ENCODE results near the gene C10orf67.

The C10orf67 gene

DNA sequence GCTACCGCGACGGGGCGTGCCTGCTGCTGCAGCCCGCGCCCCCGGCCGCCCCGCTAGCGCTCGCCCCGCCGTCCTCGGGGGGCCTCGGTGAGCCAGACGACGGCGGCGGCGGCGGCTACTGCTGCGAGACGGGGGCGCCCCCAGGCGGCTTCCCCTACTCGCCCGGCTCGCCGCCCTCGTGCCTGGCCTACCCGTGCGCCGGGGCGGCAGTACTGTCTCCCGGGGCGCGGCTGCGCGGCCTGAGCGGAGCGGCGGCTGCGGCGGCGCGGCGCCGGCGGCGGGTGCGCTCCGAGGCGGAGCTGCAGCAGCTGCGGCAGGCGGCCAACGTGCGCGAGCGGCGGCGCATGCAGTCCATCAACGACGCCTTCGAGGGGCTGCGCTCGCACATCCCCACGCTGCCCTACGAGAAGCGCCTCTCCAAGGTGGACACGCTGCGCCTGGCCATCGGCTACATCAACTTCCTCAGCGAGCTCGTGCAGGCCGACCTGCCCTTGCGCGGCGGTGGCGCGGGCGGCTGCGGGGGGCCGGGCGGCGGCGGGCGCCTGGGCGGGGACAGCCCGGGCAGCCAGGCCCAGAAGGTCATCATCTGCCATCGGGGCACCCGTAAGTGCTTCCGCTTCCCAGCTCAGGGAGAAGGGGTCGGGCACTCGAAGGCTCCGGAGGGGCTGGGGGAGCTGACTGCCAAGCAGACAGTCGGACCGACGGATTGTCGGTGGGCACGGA is 151.7 kb downstream of the C10orf67 start:
- Histone ChIP-seq H3K9me3 (ENCODE audit: control insufficient read depth, insufficient read depth, low read length) (no peaks in the 10 kb centered on the region), H3F3A (ENCODE audit: control insufficient read depth, insufficient read depth) (no peaks in the 10 kb centered on the region), H3K27me3 (ENCODE audit: control insufficient read depth, low read length) (peaks cover 4% of the 10 kb centered on the region; the same call in 1 of the 2 replicates), H4K20me1 (ENCODE audit: control insufficient read depth, insufficient read depth, low read depth, low read length) (no peaks in the 10 kb centered on the region), H3K36me3 (ENCODE audit: control insufficient read depth, low read length) (no peaks in the 10 kb centered on the region), H3K9me2 (replicated peaks; ENCODE audit: control insufficient read depth, low read length) (no peaks in the 10 kb centered on the region), H3K4me2 (ENCODE audit: low read length) (no peak overlapping the region), H3K79me2 (ENCODE audit: control insufficient read depth, low read length) (no peaks in the 10 kb centered on the region), H3K4me1 (ENCODE audit: control insufficient read depth, low read length) (no peaks in the 10 kb centered on the region), H3K4me3 (ENCODE audit: low read length) (no peak overlapping the region), H3K27ac (ENCODE audit: low read depth, low read length) (no peak overlapping the region)
- no peak for TF ChIP-seq EZH2phosphoT487 (IDR thresholded peaks at IDR 0.05; ENCODE audit: borderline replicate concordance, low read length)
- TF ChIP-seq, protein P1, sequence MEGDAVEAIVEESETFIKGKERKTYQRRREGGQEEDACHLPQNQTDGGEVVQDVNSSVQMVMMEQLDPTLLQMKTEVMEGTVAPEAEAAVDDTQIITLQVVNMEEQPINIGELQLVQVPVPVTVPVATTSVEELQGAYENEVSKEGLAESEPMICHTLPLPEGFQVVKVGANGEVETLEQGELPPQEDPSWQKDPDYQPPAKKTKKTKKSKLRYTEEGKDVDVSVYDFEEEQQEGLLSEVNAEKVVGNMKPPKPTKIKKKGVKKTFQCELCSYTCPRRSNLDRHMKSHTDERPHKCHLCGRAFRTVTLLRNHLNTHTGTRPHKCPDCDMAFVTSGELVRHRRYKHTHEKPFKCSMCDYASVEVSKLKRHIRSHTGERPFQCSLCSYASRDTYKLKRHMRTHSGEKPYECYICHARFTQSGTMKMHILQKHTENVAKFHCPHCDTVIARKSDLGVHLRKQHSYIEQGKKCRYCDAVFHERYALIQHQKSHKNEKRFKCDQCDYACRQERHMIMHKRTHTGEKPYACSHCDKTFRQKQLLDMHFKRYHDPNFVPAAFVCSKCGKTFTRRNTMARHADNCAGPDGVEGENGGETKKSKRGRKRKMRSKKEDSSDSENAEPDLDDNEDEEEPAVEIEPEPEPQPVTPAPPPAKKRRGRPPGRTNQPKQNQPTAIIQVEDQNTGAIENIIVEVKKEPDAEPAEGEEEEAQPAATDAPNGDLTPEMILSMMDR (IDR thresholded peaks at IDR 0.05; ENCODE audit: low read depth, low read length, poor library complexity, severe bottlenecking) = no peak

DNA sequence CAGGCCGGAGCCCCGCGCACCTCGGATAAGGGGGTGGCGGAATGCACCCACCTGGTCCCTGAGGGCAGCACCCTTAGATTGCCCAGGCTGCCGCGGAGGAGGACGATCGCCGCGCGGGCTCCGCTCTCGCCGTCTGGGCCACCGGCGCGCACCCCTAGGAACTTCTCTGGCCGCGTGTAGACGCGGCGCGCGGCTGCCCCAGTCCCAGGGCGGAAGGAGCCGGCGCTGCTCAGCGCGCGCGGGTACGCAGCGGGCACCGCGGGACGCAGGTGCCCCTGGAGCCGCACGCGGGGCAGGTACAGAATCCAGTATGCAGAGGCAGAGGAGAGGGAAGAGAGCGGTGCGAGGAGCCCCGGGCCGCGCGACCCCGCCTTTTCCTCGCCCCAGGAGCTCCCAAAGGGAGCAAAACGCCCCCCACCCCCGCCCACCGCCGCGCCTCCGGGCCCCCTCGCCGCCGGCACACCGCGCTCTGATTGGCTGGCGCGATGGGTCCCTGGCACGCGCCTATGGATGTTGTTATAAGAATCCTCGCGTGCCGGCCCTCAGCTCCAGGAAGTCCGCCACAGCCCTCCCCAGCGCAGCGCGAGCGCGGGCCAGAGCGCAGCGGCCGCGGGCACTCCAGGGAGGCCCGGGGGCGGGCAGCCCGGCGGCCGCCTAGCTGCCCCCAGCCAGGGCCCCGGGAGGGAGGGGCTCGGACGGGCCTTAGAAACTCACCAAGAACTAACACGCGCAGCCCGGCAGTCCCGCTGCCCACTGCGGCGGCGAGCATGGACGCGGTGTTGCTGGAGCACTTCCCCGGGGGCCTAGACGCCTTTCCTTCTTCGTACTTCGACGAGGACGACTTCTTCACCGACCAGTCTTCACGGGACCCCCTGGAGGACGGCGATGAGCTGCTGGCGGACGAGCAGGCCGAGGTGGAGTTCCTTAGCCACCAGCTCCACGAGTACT is 152.6 kb downstream of the C10orf67 start, which contains the start of gene PTF1A:
TSS of gene PTF1A (plus strand) at position 549 of the 948 bp plus-strand sequence. CDS start at position 768, 219 bp downstream.
- Histone ChIP-seq H3K27me3 (ENCODE audit: control insufficient read depth, low read length) (0 out of 2 replicates have a peak, but pooled peaks cover 2% of the 10 kb centered on the region), H3K4me3 (ENCODE audit: low read length) (no peak within 1 kb of the TSS), H3F3A (ENCODE audit: control insufficient read depth, insufficient read depth) (no peaks in the 10 kb centered on the region), H3K4me2 (ENCODE audit: low read length) (no peak within 1 kb of the TSS), H3K9me2 (replicated peaks; ENCODE audit: control insufficient read depth, low read length) (no peaks in the 10 kb centered on the region), H3K9me3 (ENCODE audit: control insufficient read depth, insufficient read depth, low read length) (no peaks in the 10 kb centered on the region), H3K27ac (ENCODE audit: low read depth, low read length) (no peak within 1 kb of the TSS), H3K36me3 (ENCODE audit: control insufficient read depth, low read length) (no peaks in the 10 kb centered on the region), H3K79me2 (ENCODE audit: control insufficient read depth, low read length) (no peaks in the 10 kb centered on the region), H4K20me1 (ENCODE audit: control insufficient read depth, insufficient read depth, low read depth, low read length) (no peaks in the 10 kb centered on the region), H3K4me1 (ENCODE audit: control insufficient read depth, low read length) (no peaks in the 10 kb centered on the region)
- TF ChIP-seq EZH2phosphoT487 (IDR thresholded peaks at IDR 0.05; ENCODE audit: borderline replicate concordance, low read length) = no peak
- TF ChIP-seq, protein P1 (IDR thresholded peaks at IDR 0.05; ENCODE audit: low read depth, low read length, poor library complexity, severe bottlenecking) = no peak

DNA sequence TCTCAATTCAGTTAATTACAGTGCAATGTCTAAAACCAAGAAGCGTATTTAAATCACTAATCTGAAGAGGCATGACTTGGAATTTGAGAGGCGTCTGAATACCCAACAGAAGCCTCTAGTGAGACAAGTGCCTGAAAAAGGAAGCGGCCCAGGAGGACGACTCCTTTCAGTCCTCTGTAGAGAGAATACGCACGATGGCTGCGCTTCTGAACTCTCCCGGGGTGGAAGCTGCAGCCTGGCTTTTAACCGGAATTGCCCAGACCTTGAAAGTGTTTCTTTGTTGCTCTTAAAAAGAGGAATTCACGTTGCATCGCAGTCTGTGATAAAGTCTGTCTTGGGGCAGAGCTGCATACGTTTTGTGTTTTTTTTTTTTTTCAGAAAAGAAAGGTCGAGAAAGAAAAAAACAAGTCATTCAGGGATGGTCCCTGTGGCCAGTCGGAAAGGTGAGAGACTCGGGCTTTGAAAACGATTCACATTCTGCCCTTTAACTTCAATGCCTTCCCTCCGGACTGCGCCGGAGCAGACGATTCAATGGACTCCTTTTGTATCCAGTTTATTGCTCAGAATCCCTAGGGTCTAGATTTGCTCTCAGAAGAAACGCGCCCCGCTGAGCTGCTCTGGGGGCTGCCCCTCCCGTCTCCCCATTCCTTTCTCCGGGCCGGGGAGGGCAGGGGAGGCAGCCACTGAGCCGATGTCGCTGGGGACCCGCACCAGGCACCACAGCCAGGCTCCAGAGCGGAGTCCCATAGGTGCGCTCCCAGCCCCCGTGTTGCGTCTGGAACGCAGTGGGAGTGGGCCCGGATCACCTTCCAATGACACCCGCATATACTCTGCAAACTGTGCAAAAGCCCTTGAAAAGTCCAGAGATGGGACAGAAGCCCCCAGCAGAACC is 153.5 kb downstream of the C10orf67 start:
- 0 out of 2 replicates have a peak, but pooled peaks cover 2% of the 10 kb centered on the region for H3K27me3 ChIP-seq (ENCODE audit: control insufficient read depth, low read length)
- no peaks in the 10 kb centered on the region for H4K20me1 ChIP-seq (ENCODE audit: control insufficient read depth, insufficient read depth, low read depth, low read length)
- no peaks in the 10 kb centered on the region for H3K9me2 ChIP-seq (replicated peaks; ENCODE audit: control insufficient read depth, low read length)
- H3K36me3 ChIP-seq (ENCODE audit: control insufficient read depth, low read length) = no peaks in the 10 kb centered on the region
- no peaks in the 10 kb centered on the region for H3K4me1 ChIP-seq (ENCODE audit: control insufficient read depth, low read length)
- no peaks in the 10 kb centered on the region for H3F3A ChIP-seq (ENCODE audit: control insufficient read depth, insufficient read depth)
- no peak overlapping the region for H3K27ac ChIP-seq (ENCODE audit: low read depth, low read length)
- TF ChIP-seq, protein P1 (IDR thresholded peaks at IDR 0.05; ENCODE audit: low read depth, low read length, poor library complexity, severe bottlenecking) = no peak
- TF ChIP-seq EZH2phosphoT487 (IDR thresholded peaks at IDR 0.05; ENCODE audit: borderline replicate concordance, low read length) = no peak
- no peak overlapping the region for H3K4me3 ChIP-seq (ENCODE audit: low read length)
- no peaks in the 10 kb centered on the region for H3K79me2 ChIP-seq (ENCODE audit: control insufficient read depth, low read length)
- no peak overlapping the region for H3K4me2 ChIP-seq (ENCODE audit: low read length)
- no peaks in the 10 kb centered on the region for H3K9me3 ChIP-seq (ENCODE audit: control insufficient read depth, insufficient read depth, low read length)
